Glomerular visceral epithelial cell (primary cell): Measurements from ENCODE around the gene SLC15A3.
A peak's percentile ranks its signal among the peaks of the same experiment; 100 is the strongest.
"Not testable (repeated sequence)": the region's sequence is repeated elsewhere in the genome, so short reads cannot be mapped to it uniquely, and the experiment has no call there.

Experiments used
- DNase-seq: peaks from one replicate; pipeline ENCODE4 v3.0.0-alpha.2; 2016; ENCODE audit errors: extremely low spot score

The SLC15A3 gene

GRCh38 chr11:60974726-60975125, 22.8 kb upstream of the SLC15A3 start:
- no peak for DNase-seq

- DNase-seq: not testable (repeated sequence)
Observed at GRCh38 chr11:60974316-60974715, 22.3 kb upstream of the SLC15A3 start.

DNA sequence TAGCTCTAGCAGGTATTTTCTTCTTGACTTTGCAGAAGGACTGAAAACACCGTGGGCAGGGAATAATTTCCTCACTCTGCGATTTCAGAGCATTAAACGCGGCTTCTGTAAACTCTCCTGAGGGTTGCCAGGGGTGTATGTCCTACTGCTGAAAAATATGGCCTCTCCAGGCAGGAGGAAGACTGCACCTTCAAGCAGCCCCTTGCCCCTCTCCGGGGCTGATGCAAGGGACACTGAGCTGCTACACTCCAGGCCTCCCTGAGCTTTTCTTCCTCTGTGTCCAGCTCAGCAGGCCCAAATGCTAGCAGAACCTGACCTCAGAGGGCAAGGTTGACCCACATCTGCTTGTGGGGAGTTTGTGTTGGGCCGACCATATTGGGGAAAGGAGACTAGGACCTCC, 21.7 kb upstream of the SLC15A3 start:
- no peak for DNase-seq

GRCh38 chr11:60972182-60973030, 20.4 kb upstream of the SLC15A3 start:
- no peak for DNase-seq

DNA sequence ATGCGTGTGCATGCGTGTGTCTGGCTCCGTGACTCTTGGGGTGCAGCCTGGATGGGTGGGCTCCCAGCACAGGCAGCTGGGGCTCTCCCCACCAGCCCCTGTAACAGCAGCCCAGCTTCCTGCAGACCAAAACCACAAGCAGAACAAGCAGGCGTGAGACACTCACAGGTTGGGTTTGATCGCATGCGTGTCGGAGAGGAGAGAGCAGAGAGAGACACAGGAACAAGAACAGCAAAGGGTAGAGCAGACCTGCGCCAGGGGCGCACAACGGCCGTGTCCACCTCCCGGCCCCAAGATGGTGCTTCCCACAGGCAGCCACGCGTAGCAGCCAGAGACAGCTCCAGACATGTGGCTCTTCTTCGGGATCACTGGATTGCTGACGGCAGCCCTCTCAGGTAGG, 19.5 kb upstream of the SLC15A3 start, which contains the start of gene CD6:
CD6 (plus strand) TSS at position 161 of the 400 bp plus-strand sequence; CDS start at position 347, 186 bp downstream.
- no peak for DNase-seq

DNA sequence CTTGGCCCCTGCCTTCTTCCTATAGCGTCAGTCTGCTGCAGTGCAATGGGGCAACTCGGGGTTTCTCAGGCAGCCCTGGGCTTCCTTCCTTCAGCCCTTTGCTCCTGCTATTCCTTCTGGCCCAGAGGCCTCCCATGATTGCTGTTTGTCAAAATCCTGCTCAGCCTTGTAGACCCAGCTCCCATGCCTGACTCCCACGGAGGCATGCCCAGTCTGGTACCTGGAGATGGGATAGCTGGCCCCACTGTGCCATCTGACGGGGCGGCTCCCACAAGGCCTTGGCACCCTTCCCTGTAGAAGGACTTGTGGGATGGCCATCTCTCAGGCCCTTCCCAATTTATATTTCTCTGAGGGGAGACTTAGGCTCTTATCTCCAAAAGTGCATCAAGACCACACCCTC, 18.9 kb upstream of the SLC15A3 start:
- DNase-seq: no peak

DNA sequence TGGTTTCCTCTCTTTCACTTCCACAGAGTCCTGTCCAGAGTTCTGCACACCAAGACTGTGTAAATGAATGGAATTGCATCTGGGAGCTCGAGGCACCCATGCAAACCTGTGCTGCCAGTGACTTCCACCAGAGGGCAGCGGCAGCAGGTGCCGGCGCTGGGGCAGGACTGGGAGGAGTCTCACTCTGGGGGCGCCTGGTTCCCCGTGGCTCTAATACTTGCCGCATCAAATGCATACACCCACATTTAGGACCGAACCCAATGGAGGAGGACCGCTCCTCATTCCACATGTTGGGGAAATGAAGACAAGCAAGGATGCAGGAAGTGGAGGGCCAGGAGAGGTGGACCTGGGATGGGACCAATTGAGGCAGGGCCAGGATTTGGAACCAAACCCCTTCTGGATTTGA, 18.4 kb upstream of the SLC15A3 start:
- DNase-seq: peak; percentile 44

DNA sequence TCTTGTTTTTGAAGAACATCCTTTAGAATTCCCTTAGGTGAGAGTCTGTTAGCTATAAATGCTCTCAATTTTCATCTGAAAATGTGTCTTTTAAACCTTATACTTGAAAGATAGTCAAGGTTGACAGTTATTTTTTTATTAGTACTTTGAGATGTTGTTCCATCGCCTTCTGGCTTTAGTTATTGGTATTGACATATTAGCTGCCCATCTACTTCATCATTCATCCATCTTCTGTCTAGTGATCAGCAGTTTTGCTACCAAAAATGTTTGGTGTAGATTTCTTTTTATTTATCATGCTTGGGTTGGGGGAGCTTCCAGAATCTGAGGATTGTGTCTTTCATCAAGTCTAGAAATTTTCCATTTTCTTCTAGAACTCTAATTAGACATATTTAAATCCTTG, 16.2 kb upstream of the SLC15A3 start:
- no peak for DNase-seq

DNA sequence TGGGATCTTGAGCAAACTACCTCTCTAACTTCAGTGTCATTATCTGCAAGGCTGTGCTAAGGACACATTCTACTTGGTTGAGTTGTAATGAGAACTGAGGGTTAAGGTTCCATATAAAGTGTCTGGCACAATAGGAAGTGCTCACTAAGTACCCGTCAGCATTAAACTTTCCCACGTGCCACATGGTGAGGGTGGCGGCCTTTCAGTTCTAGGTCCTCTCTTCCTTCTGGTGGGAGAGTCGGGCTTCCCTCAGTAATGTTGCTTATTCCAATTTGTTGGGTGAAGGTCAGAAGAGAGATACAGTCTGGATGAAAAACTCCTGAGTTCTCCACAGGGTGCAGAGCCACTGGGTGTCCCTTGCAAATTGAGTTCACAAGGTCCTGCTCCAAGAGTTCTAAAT, 14.9 kb upstream of the SLC15A3 start:
- DNase-seq: no peak

DNA sequence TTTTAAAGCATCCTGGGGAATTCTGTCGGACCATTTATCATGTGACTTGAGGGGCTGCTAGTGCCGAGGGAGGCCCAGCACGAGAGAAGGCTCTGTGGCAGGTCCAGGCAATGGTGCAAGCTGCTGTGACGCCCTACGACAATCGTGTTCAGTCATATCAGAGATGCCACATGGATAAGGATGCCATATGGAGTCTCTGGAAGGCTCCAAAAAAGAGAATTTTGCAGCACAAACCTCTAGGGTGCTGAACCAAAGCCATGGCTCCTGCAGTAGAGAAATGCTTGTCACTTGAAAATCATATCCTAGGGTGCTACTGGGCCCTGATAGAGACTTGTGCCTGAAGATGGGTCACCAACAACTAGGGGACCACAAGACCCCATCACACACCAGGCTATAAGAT, 12.8 kb upstream of the SLC15A3 start:
- DNase-seq: no peak

DNA sequence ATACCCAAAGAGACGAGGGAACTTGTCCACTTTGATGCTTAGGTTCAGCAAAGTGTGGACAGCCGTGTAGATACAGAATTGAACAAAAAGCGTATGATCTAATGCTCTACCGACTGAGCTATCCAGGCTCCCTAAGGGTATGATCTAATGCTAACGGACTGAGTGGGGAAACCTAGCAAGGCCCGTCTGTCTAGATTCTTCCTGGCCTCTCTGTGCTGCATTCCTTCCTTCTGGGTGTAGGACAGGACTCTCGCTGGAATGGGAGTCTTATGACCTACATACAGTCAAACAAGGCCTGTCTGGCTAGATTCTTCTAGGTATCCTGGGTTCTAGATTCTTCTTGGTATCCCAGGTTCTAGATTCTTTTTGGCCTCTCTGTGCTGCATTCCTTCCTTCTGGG, 8.4 kb upstream of the SLC15A3 start:
- no peak for DNase-seq

DNA sequence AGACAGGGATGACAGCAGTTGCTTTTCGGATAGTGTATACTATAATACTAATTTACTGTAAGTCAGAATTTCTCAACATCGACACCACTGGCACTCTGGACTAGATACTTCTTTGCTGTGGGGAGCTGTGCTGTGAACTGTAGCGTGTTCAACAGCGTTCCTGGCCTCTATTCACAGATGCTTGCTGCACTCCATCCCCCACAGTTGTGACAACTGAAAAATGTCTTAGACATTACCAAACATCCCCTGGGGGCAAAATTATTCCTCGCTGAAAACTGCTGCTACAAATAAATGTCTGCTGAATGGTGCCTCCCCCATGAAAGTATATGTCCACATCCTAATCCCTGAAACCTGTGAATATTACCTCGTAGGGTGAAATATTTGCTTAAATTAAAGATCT, 7.5 kb upstream of the SLC15A3 start:
- no peak for DNase-seq

DNA sequence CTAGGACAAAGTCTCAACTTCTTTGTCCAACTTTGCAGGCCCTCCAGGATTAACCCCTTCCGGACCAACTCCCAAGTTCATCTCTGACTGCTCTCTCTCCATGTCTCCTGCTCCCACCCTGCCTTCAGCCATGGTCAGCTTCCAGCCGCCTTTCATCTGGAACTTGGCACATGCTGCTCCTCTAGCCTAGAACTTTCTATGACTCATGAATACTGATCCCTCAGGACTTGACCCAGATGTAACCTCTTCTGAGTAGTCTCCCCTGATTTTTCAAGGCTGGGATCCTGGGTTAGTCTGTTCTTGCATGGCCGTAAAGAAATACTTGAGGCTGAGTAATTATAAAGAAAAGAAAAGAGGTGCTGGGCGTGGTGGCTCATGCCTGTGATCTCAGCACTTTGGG, 5.2 kb upstream of the SLC15A3 start:
- DNase-seq: no peak

DNA sequence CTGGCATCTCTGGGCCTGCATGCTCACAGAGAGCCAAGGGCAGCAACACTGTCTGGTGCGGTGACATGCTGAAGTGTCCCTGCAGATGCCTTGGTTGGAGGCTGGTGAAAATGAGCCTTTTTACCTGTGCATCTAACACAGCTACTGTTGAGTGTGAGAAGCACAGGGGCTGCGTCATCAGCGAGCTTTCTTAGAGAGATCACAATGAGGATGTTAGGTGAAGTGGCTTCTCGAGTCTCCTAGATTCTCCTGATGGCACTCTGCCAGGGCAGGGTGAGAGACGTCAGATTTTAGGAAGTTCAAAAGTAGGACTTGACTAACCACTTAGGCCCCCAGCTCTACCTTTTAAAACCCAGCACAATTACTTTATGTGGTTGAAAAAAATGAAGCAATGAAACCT, 3.6 kb upstream of the SLC15A3 start:
- no peak for DNase-seq

DNA sequence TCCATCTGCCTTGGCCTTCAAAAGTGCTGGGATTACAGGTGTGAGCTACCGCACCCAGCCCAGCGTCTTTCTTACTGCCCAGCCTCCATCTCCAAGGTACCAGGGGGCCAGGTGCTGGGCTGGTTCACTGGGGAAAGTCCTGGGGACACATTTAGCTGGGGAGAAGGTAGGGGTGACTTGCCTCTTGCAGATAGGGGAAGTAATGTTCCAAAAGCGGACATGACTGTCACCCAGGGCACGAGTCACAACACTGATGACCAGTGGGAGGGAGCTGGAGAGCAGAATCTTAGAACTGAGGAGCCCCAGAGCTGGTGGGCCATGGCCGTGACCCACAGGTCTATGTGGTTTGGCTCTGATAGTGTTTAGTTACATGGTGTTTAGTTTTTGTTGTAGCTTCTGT, 2.4 kb upstream of the SLC15A3 start:
- DNase-seq: no peak

DNA sequence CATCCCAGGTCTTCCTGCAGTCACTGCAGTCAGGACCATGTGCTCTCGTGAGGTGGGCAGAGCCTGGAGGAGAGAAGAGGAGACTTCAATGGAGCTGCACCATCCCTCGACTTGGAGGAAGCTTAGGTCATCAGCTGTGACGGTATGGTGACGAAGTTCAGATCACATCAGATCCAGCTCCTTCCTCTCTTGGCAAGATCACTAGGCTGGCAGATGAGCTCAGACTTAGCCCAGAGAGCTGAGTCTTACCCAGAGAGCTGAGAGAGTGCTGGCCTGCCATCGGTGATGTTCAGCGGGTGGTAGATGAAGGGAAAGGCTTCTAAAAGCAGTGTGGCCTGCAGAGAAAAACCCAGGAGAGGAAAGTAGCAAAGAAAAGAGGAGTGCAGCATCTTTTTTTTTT, 1.8 kb upstream of the SLC15A3 start:
- no peak for DNase-seq

DNA sequence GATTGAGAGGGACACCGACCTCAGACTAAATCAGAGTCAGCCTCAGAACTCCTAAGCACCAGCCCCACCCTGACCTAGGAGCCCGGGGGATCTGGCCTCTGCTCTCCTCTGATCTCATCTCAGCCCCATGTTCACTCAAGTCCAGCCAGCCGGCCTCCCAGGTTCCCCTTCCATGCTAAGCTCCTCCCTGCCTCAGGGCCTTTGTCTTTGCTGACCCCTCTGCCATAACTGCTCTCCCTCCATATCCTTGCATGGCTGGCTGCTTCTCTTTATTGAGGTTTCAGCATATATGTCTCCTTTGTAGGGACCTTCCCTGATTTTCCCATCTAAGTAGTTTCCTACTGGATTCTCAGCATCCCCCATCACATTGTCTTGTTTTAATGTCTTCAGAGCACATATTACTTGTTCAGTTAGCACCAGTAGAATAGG, 780 bp upstream of the SLC15A3 start:
- no peak for DNase-seq

- DNase-seq: no peak
Observed at GRCh38 chr11:60951606-60951903, 421 bp downstream of the SLC15A3 start.

DNA sequence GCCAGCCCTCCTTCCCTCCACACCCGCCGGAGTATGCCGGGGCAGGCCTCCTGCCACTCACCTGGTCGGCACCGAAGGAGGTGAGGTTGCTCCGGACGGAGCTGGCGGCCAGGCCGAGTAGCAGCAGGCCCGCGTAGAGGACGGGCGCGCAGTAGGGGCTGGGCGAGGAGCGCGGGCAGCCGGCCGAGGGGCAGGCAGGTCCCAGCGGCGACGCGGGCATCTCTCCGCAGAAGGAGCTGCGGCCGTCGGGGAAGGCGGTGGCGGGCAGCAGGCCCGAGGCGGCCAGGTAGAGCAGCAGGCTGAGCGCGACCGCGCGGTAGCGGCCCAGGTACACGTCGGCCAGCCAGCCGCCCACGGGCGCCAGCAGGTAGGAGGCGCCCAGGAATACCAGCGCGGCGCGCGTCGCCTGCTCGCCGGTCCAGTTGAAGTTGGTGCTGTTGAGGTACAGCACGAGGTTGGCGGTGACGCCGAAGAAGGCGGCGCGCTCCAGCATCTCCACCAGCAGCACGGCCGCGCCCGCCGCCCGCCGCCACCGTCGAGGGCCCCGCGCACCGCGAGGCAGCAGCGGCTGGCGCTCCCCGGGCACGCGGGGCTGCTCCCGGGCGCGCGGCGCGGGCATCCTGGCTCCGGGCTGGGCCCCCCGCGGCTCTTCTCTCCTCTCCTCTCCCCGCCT, 907 bp downstream of the SLC15A3 start:
- no peak for DNase-seq

DNA sequence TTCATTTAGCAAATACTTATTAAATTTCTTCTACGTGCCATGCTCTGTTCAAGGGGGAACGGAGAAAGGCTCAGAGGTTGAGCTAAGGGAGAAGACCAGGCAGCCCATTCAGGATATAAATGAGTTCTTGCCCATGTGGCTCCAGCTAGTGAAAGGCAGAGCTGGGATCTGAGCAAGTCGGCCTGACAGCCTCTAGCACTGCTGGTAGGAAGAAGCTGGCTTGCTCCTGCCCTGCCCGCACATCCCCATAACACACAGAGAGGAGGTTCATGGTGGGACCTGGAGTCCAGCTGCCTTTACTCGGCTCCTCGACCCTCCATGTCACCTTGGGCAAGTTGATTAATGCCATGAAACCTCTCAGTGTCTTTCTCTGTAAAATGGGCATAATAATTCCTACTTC, 2.0 kb downstream of the SLC15A3 start:
- DNase-seq: no peak

DNA sequence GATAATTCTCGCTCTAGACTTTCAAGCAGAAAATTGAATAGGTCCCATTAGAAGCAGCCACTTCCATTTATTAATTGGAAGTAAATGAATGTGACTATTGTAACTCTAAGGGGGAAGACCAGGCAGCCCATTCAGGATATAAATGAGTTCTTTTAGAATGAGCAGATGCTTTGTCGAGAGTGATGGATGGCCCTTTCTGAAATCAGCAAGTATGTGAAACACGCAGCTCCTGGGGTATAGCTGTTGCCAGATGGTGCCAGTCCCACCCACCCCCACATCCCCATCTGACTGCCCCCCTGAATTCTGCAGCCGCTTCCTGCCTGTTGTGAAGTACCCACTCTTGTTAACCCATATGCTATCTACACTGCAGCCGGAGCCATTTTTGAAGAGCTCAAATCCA, 3.7 kb downstream of the SLC15A3 start:
- DNase-seq: no peak

- no peak for DNase-seq
Observed at GRCh38 chr11:60947700-60948099, 4.3 kb downstream of the SLC15A3 start.

DNA sequence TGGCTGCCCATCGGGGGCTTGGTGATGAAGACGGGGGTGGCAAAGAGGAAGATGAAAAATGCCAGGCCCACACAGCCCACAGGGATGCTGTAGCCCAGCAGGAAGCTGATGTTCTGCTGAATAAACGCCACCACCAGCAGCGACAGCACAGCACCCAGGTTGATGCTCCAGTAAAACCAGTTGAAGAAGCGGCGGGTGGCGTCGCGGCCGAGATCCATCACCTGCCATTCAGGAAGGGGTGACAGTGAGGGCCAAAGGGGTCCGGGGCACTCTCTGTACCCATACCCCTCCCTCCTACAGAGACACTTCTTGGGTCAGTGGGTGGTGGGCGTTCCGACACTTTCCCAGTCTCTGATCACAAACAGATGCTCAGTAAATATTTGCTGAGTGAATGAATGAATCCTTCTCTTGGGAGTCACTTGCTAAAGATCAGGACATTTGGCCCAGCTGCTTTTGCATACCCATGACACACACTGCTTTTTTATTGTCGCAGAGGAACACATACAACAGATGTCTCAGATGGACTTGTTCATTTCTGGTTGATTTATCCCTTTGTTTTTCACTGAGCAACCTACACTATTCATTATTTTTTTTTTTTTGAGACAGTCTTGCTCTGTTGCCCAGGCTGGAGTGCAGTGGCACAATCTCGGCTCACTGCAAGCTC, 5.2 kb downstream of the SLC15A3 start:
- DNase-seq: no peak
